Midbrain (tissue), 1 donor: ENCODE data around the gene POMGNT1.
A peak's percentile ranks its signal among the peaks of the same experiment; 100 is the strongest.

Source experiments
- DNase-seq: peaks from one replicate; lab custom pipeline; 2025; lab: John Stamatoyannopoulos, UW

Gene POMGNT1

DNA sequence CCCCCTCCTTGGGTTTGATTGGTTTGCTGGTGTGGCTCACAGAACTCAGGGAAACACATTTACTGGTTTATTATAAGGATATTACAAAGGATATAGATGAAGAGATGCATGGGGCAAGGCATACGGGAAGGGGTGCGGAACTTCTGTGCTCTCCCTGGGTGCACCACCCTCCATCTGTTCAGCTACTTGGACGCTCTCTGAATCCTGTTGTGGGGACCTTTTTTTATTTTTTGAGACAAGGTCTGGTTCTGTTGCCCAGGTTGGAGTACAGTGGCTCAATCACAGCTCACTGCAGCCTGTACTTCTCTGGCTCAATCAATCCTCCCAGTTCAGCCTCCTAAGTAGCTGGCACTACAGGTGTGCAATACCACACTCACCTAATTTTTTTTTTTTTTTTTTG lies 12.3 kb upstream of the POMGNT1 start:
- DNase-seq, result no peak

DNA sequence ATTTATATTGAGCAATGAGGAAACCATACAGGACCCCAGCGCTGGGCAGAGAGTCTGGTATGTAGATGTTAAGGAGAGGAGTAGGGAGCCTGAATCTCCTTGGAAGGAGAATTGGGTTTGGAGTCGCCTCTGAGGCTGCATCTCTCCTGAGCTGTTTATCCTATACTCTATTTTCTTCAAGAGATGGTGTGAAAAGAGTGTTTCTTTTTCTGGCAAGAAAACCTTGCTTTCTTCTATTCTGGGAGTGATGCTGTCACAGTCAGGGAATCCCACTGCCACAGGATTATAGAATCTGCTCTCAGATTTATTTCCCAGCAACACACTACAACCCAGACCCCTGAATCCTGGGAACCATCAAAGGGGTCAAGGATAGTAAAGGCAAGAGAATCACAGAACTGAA lies 8.2 kb upstream of the POMGNT1 start:
- no peak for DNase-seq

- no peak for DNase-seq
Observed at GRCh38 chr1:46205791-46206190, 7.6 kb upstream of the POMGNT1 start.

- no peak for DNase-seq
Observed at GRCh38 chr1:46205141-46205540, 6.9 kb upstream of the POMGNT1 start.

DNA sequence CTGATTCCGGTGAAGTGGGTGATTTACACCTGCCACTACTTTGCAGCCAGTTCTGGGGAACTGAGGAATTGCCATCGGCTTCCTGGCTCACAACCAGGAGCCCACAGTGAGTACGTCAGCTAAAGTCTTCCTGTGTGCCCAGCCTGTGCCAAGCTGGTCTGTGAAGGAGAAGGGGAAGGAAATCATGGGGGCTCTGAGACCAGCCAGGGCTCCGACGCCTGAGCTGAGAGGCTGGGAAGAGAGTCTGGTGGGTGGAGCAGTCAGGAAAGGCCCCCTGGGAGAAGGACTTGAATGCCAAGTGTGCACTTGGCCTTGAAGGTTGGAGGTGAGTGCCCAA lies 6.1 kb upstream of the POMGNT1 start:
- peak; percentile 53 for DNase-seq

- DNase-seq, result peak; percentile 51
Observed at GRCh38 chr1:46203738-46204405, 5.6 kb upstream of the POMGNT1 start.

DNA sequence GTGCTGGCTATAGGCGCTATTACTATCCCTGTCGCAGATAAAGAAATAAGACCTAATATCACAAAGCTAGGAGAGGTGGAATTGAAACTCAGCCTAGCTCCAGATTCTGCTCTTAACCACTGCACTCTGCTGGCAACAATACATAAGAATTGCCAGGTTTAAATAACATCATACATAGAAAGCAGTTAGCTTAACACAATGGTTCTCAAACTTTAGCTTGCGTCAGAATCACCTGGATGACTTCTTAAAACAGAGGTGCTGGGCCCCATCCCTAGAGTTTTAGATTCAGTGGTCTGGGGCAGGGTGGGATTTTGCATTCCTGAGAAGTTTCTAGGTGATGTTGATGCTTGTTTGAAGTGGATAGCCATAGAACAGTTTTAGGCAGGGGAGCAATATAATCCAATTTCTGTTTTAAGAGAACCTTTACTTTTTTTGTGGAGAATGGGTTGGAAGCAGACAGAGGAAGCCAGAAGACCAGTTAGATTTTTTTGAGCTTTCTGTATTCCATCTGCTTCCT lies 1.1 kb upstream of the POMGNT1 start:
- DNase-seq, result no peak

- DNase-seq, result no peak
Observed at GRCh38 chr1:46197560-46197963, 672 bp downstream of the POMGNT1 start.

GRCh38 chr1:46196609-46197008 lies 1.6 kb downstream of the POMGNT1 start:
- DNase-seq, result no peak

GRCh38 chr1:46194641-46195193 lies 3.5 kb downstream of the POMGNT1 start:
- no peak for DNase-seq

GRCh38 chr1:46193984-46194570 lies 4.2 kb downstream of the POMGNT1 start:
- DNase-seq, result no peak

GRCh38 chr1:46193285-46193684 lies 4.9 kb downstream of the POMGNT1 start:
- DNase-seq, result no peak

DNA sequence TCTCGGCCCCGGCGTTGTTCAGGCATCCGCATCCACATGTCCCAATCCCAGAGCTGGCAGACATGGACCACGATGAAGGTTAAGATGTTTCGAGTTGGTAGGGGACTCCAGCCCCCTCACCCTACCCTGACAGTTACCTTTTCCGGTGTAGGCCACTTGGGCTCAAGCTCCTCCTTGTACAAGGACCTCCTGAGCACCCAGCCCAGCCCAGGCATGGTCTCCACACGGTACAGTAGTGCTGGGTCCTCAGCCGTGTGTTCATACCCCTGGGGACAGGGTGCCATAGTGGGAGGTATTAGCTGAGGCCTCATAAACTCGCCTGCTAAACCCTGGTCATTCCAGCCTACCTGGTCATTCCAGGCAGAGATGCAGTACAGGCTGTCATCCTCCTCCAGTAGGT lies 6.1 kb downstream of the POMGNT1 start:
- no peak for DNase-seq

GRCh38 chr1:46191033-46191701 lies 7.1 kb downstream of the POMGNT1 start:
- DNase-seq, result no peak

- DNase-seq, result no peak
Observed at GRCh38 chr1:46190539-46190938, 7.7 kb downstream of the POMGNT1 start.

DNA sequence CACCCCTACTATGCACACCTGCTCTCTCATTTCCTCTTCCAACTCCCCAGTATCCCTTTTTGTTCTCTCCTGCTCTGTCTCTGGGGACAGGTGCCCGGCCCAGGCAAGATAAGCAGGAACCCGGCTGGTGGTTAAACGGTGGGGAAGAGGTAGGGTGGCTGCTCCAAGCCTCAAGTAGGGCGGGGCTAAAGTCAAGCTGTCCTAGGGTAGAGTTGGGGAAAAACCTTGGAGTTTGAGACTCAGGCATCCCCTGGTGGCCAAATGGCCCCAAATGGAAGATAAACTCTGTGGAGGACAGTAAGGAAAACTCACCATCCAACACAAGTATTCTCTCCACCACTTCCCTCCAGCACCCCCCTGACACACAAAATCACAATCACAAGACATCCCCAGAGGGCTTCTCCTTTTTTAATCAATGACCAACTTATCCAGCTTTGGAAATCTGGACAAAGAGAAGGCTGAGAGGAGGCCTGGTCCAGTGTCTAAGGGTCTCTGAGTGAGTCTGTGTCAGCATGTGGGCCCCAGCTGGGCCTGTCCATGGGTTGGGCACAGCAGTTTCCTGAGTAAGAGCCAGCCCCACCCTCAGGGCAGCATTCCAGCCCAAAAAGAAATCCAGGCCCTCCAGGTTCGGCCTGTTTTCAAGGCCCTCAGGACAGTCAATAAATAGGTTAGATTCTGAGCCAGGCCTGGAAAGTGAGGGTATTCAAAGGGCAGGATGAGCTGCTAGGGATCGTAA lies 9.8 kb downstream of the POMGNT1 start:
- DNase-seq, result no peak

- DNase-seq, result no peak
Observed at GRCh38 chr1:46187106-46187869, 10.9 kb downstream of the POMGNT1 start.

DNA sequence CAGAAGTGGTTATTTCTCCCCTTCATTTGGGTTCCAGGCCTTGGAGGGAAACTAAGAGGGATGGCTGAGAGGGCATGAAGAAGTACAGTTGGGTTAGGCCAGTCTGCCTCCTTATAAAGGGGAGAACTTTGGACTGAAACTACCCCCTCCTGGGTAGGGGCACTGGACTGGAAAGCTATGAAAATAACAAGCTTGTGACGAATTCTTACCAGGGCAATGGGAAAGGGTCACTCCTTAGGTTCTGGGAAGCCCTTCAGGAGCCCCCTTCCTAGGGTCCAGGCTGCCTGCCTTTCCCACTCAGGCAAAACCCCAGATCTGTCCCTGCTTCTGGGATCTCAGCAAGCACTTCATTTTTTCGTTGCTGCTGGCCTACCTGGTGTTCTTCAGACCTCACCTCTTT lies 12.2 kb downstream of the POMGNT1 start:
- no peak for DNase-seq

- DNase-seq, result no peak
Observed at GRCh38 chr1:46184920-46185658, 13.1 kb downstream of the POMGNT1 start.

GRCh38 chr1:46183926-46184557 lies 14.2 kb downstream of the POMGNT1 start:
- DNase-seq, result no peak
